Activated CD4-positive, alpha-beta T cell treated with anti-CD3 and anti-CD28 coated beads, Interleukin-2, amount 10 ng/mL, durations not matched to agents 24 days and 14 days (primary cell): ENCODE data around the gene CDKAL1. TPM values are rescaled to one million over a fixed set of nuclear protein-coding genes. Genes with fewer than 3 reads are reported as not detected.

Source experiments
- DNase-seq: peaks from one replicate; pipeline ENCODE4 v3.0.0; 2022
- H3K27ac Mint-ChIP-seq: one replicate; pipeline ENCODE4 v1.8.0; 2022; ENCODE audit warnings: mild to moderate bottlenecking, mixed read lengths
- H3K27me3 Mint-ChIP-seq: one replicate; pipeline ENCODE4 v1.8.0; 2022; ENCODE audit warnings: mixed read lengths
- H3K36me3 Mint-ChIP-seq: one replicate; pipeline ENCODE4 v1.8.0; 2022; ENCODE audit warnings: low read depth, mild to moderate bottlenecking, mixed read lengths
- H3K4me1 Mint-ChIP-seq: one replicate; pipeline ENCODE4 v1.8.0; 2021; ENCODE audit warnings: mixed read lengths
- H3K4me3 Mint-ChIP-seq: one replicate; pipeline ENCODE4 v1.8.0; 2022; ENCODE audit warnings: mild to moderate bottlenecking, moderate library complexity, mixed read lengths
- H3K9me3 Mint-ChIP-seq: one replicate; pipeline ENCODE4 v1.8.0; 2021; ENCODE audit warnings: mixed read lengths
- intact Hi-C: fragments of 100-400 bp; cut with micrococcal nuclease; formaldehyde crosslinking; loops from one replicate; pipeline ENCODE4 v1.15.1; 2023
- total RNA-seq: library from RNA; stranded (reverse); gene quantifications from 2 replicates; pipeline ENCODE4 v1.2.3, GENCODE V29; 2022

The CDKAL1 gene
- total RNA-seq, 1 donor from 2014 or later: 29.1 TPM

GRCh38 chr6:21026576-21027273 is 492.5 kb downstream of the CDKAL1 start:
- intact Hi-C loops: no loop called here

GRCh38 chr6:21027507-21027906 is 493.2 kb downstream of the CDKAL1 start:
- H3K4me3 Mint-ChIP-seq: no peak overlapping the region
- no peak for DNase-seq
- intact Hi-C loops: no loop called here
- no peak overlapping the region for H3K27ac Mint-ChIP-seq
- H3K36me3 Mint-ChIP-seq: peaks cover 15% of the 10 kb centered on the region
- H3K27me3 Mint-ChIP-seq: no peaks in the 10 kb centered on the region
- H3K9me3 Mint-ChIP-seq: peaks cover 13% of the 10 kb centered on the region
- H3K4me1 Mint-ChIP-seq: no peaks in the 10 kb centered on the region

More at GRCh38 chr6:21026576-21027273, 492.5 kb downstream of the CDKAL1 start:
- peaks cover 15% of the 10 kb centered on the region for H3K36me3 Mint-ChIP-seq
- H3K27me3 Mint-ChIP-seq: no peaks in the 10 kb centered on the region
- no peak for DNase-seq
- H3K4me3 Mint-ChIP-seq: no peak overlapping the region
- H3K27ac Mint-ChIP-seq: no peak overlapping the region
- H3K4me1 Mint-ChIP-seq: no peaks in the 10 kb centered on the region
- H3K9me3 Mint-ChIP-seq: peaks cover 13% of the 10 kb centered on the region

- Mint-ChIP-seq H3K36me3 (peaks cover 12% of the 10 kb centered on the region), H3K27ac (no peak overlapping the region), H3K4me1 (no peaks in the 10 kb centered on the region), H3K4me3 (no peak overlapping the region), H3K27me3 (no peaks in the 10 kb centered on the region), H3K9me3 (peaks cover 13% of the 10 kb centered on the region)
- no peak for DNase-seq
- intact Hi-C loops: no loop called here
Measured at GRCh38 chr6:21031182-21031581, 496.9 kb downstream of the CDKAL1 start.

GRCh38 chr6:21033084-21033483 is 498.8 kb downstream of the CDKAL1 start:
- Mint-ChIP-seq H3K36me3 (peaks cover 6% of the 10 kb centered on the region), H3K4me1 (no peaks in the 10 kb centered on the region), H3K9me3 (peaks cover 3% of the 10 kb centered on the region), H3K27me3 (no peaks in the 10 kb centered on the region), H3K4me3 (no peak overlapping the region), H3K27ac (no peak overlapping the region)
- no peak for DNase-seq
- intact Hi-C loops: no loop called here

GRCh38 chr6:21033575-21034026 is 499.3 kb downstream of the CDKAL1 start:
- intact Hi-C loops: no loop called here

GRCh38 chr6:21034345-21034744 is 500.1 kb downstream of the CDKAL1 start:
- peaks cover 3% of the 10 kb centered on the region for H3K9me3 Mint-ChIP-seq
- H3K4me3 Mint-ChIP-seq: no peak overlapping the region
- peaks cover 6% of the 10 kb centered on the region for H3K36me3 Mint-ChIP-seq
- H3K4me1 Mint-ChIP-seq: no peaks in the 10 kb centered on the region
- no peak overlapping the region for H3K27ac Mint-ChIP-seq
- intact Hi-C loops: no loop called here
- H3K27me3 Mint-ChIP-seq: no peaks in the 10 kb centered on the region
- DNase-seq: no peak

More at GRCh38 chr6:21033575-21034026, 499.3 kb downstream of the CDKAL1 start:
- DNase-seq: no peak
- Mint-ChIP-seq H3K27ac (no peak overlapping the region), H3K9me3 (peaks cover 3% of the 10 kb centered on the region), H3K4me3 (no peak overlapping the region), H3K4me1 (no peaks in the 10 kb centered on the region), H3K27me3 (no peaks in the 10 kb centered on the region), H3K36me3 (peaks cover 6% of the 10 kb centered on the region)

- Mint-ChIP-seq H3K27ac (no peak overlapping the region), H3K4me1 (no peaks in the 10 kb centered on the region), H3K36me3 (peaks cover 3% of the 10 kb centered on the region), H3K9me3 (no peaks in the 10 kb centered on the region), H3K27me3 (no peaks in the 10 kb centered on the region), H3K4me3 (no peak overlapping the region)
- intact Hi-C loops: no loop called here
- no peak for DNase-seq
Measured at GRCh38 chr6:21037453-21037852, 503.2 kb downstream of the CDKAL1 start.

- intact Hi-C loops: no loop called here
- no peak for DNase-seq
- Mint-ChIP-seq H3K27me3 (no peaks in the 10 kb centered on the region), H3K4me3 (no peak overlapping the region), H3K9me3 (no peaks in the 10 kb centered on the region), H3K27ac (no peak overlapping the region), H3K4me1 (no peaks in the 10 kb centered on the region), H3K36me3 (peaks cover 3% of the 10 kb centered on the region)
Measured at GRCh38 chr6:21039926-21040325, 505.7 kb downstream of the CDKAL1 start.

GRCh38 chr6:21045135-21045700 is 511.0 kb downstream of the CDKAL1 start:
- H3K27me3 Mint-ChIP-seq: no peaks in the 10 kb centered on the region

GRCh38 chr6:21046276-21046675 is 512.0 kb downstream of the CDKAL1 start:
- intact Hi-C loops: no loop called here
- Mint-ChIP-seq H3K36me3 (no peaks in the 10 kb centered on the region), H3K9me3 (no peaks in the 10 kb centered on the region), H3K27ac (no peak overlapping the region), H3K27me3 (no peaks in the 10 kb centered on the region), H3K4me1 (no peaks in the 10 kb centered on the region), H3K4me3 (no peak overlapping the region)
- DNase-seq: no peak

More at GRCh38 chr6:21045135-21045700, 511.0 kb downstream of the CDKAL1 start:
- Mint-ChIP-seq H3K27ac (no peak overlapping the region), H3K4me1 (no peaks in the 10 kb centered on the region), H3K9me3 (no peaks in the 10 kb centered on the region), H3K4me3 (no peak overlapping the region), H3K36me3 (no peaks in the 10 kb centered on the region)
- intact Hi-C loops: no loop called here
- DNase-seq: no peak

- Mint-ChIP-seq H3K9me3 (no peaks in the 10 kb centered on the region), H3K4me3 (no peak overlapping the region)
- intact Hi-C loops: no loop called here
Measured at GRCh38 chr6:21048047-21048446, 513.8 kb downstream of the CDKAL1 start.

GRCh38 chr6:21049148-21049547 is 514.9 kb downstream of the CDKAL1 start:
- Mint-ChIP-seq H3K4me1 (peaks cover 2% of the 10 kb centered on the region), H3K9me3 (peaks cover 4% of the 10 kb centered on the region), H3K36me3 (peaks cover 2% of the 10 kb centered on the region), H3K27ac (no peak overlapping the region), H3K4me3 (no peak overlapping the region), H3K27me3 (no peaks in the 10 kb centered on the region)
- no peak for DNase-seq
- intact Hi-C loops: no loop called here

More at GRCh38 chr6:21048047-21048446, 513.8 kb downstream of the CDKAL1 start:
- Mint-ChIP-seq H3K27me3 (no peaks in the 10 kb centered on the region), H3K36me3 (no peaks in the 10 kb centered on the region), H3K27ac (no peak overlapping the region), H3K4me1 (no peaks in the 10 kb centered on the region)
- DNase-seq: no peak

- Mint-ChIP-seq H3K9me3 (peaks cover 4% of the 10 kb centered on the region), H3K36me3 (peaks cover 2% of the 10 kb centered on the region), H3K27ac (no peak overlapping the region), H3K4me3 (no peak overlapping the region), H3K27me3 (no peaks in the 10 kb centered on the region), H3K4me1 (peaks cover 2% of the 10 kb centered on the region)
- intact Hi-C loops: no loop called here
- DNase-seq: no peak
Measured at GRCh38 chr6:21049572-21049971, 515.3 kb downstream of the CDKAL1 start.

GRCh38 chr6:21050935-21051334 is 516.7 kb downstream of the CDKAL1 start:
- intact Hi-C loops: no loop called here
- Mint-ChIP-seq H3K9me3 (peaks cover 11% of the 10 kb centered on the region), H3K36me3 (peaks cover 4% of the 10 kb centered on the region), H3K27ac (no peak overlapping the region), H3K4me1 (peaks cover 2% of the 10 kb centered on the region), H3K27me3 (no peaks in the 10 kb centered on the region), H3K4me3 (no peak overlapping the region)
- DNase-seq: no peak
